SU-DHL-6 (cell line): ENCODE measurements around the gene DCLK3.

Experiments used
- H2AFZ ChIP-seq: fragments of 200-600 bp; sonication (generic); 2 replicates; pipeline ENCODE4 v1.6.1; 2014; ENCODE audit warnings: low read depth, mild to moderate bottlenecking, moderate library complexity, mixed read lengths, antibody characterized with exemption, low read length; ENCODE audit not compliant: severe bottlenecking
- H3F3A ChIP-seq: fragments of 200-600 bp; shearing (Covaris generic); 2 replicates; pipeline ENCODE4 v1.6.0; 2016; ENCODE audit warnings: antibody characterized with exemption, mild to moderate bottlenecking; ENCODE audit not compliant: insufficient read depth
- H3K27ac ChIP-seq: fragments of 200-600 bp; sonication (generic); 2 replicates; pipeline ENCODE4 v1.5.1; 2016; ENCODE audit warnings: low read depth, mild to moderate bottlenecking, low read length, moderate library complexity, mixed read lengths
- H3K27me3 ChIP-seq: fragments of 200-600 bp; sonication (generic), shearing (Covaris generic); 2 replicates; pipeline ENCODE4 v1.6.0; 2014; ENCODE audit warnings: mild to moderate bottlenecking, low read length
- H3K36me3 ChIP-seq: fragments of 200-600 bp; sonication (generic); 2 replicates; pipeline ENCODE4 v1.6.1; 2014; ENCODE audit warnings: mild to moderate bottlenecking, low read length, mixed read lengths
- H3K4me2 ChIP-seq: fragments of 300-600, 200-600 bp; shearing (Covaris generic), sonication (generic); 2 replicates; pipeline ENCODE4 v1.6.0; 2014; ENCODE audit warnings: low read length, low read depth, mild to moderate bottlenecking; ENCODE audit not compliant: poor library complexity, severe bottlenecking
- H3K4me3 ChIP-seq: fragments of 200-600 bp; sonication (generic); 2 replicates; pipeline ENCODE4 v1.5.1; 2014; ENCODE audit warnings: antibody characterized with exemption, low read length, mild to moderate bottlenecking, mixed read lengths; ENCODE audit not compliant: insufficient read depth, poor library complexity, severe bottlenecking
- H3K79me2 ChIP-seq: fragments of 200-600 bp; sonication (generic); 2 replicates; pipeline ENCODE4 v1.6.1; 2014; ENCODE audit warnings: mild to moderate bottlenecking, low read length, moderate library complexity; ENCODE audit not compliant: insufficient read depth
- H3K9ac ChIP-seq: fragments of 200-600 bp; sonication (generic); 2 replicates; pipeline ENCODE4 v1.7.0; 2014; ENCODE audit warnings: mild to moderate bottlenecking, low read length
- H3K9me2 ChIP-seq: fragments of 200-600 bp; sonication (generic); replicated peaks from 2 replicates; pipeline ENCODE4 v1.6.1; 2014; ENCODE audit warnings: low read length; ENCODE audit not compliant: insufficient read depth
- H3K9me3 ChIP-seq: fragments of 200-600 bp; sonication (generic); 2 replicates; pipeline ENCODE4 v1.6.1; 2014; ENCODE audit warnings: low read length, mixed read lengths; ENCODE audit not compliant: insufficient read depth
- H4K20me1 ChIP-seq: fragments of 200-600 bp; sonication (generic); 2 replicates; pipeline ENCODE4 v1.6.1; 2014; ENCODE audit warnings: low read depth, mild to moderate bottlenecking, antibody characterized with exemption, low read length, moderate library complexity, mixed read lengths
- EZH2phosphoT487 ChIP-seq: fragments of 200-600 bp; sonication (generic), shearing (Covaris generic); conservative IDR thresholded peaks from 2 replicates; pipeline ENCODE4 v1.6.1; 2018; ENCODE audit warnings: mild to moderate bottlenecking, antibody characterized with exemption, low read length, moderate library complexity, mixed read lengths
- TF ChIP-seq, protein P1 (sequence below): fragments of 200-600 bp; sonication (generic); IDR thresholded peaks from one replicate; pipeline ENCODE4 v1.5.1; 2017; ENCODE audit warnings: antibody characterized with exemption, mild to moderate bottlenecking, low read length, moderate library complexity; ENCODE audit not compliant: insufficient read depth, poor library complexity, severe bottlenecking

Gene DCLK3

DNA sequence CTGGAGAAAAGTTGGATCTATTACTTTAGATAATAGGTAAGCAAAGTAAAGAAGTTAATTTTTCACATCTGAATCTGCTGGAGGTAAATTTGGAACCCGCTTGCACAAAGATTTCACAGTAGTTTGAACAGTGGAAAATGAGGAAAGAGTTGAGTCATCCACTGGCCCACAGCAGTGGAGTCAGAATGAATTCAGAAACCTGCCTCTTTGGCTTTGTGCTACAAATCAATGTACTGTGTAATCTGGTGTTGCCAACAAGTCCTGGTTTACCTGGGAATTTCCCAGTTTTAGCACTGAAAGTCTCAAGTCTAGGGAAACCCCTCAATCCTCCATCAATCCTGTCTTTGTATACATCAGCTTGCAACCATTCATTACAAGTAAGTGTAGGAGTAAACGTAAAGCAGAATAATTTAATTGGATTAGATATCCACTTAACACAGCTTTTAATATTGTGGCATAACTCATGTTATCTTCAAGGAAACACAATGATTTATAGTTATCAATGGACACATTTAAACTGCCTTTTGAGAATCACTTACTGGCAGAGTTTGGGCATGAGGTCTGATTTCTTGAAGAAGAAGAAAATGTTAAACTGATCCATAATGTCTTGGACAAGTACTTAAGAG is 100.6 kb downstream of the DCLK3 start:
- no peak overlapping the region for H2AFZ ChIP-seq
- H3K79me2 ChIP-seq = no peaks in the 10 kb centered on the region
- H3K27ac ChIP-seq = no peak overlapping the region
- H3K9me2 ChIP-seq = no peaks in the 10 kb centered on the region
- H3F3A ChIP-seq = no peaks in the 10 kb centered on the region
- TF ChIP-seq, protein P1, sequence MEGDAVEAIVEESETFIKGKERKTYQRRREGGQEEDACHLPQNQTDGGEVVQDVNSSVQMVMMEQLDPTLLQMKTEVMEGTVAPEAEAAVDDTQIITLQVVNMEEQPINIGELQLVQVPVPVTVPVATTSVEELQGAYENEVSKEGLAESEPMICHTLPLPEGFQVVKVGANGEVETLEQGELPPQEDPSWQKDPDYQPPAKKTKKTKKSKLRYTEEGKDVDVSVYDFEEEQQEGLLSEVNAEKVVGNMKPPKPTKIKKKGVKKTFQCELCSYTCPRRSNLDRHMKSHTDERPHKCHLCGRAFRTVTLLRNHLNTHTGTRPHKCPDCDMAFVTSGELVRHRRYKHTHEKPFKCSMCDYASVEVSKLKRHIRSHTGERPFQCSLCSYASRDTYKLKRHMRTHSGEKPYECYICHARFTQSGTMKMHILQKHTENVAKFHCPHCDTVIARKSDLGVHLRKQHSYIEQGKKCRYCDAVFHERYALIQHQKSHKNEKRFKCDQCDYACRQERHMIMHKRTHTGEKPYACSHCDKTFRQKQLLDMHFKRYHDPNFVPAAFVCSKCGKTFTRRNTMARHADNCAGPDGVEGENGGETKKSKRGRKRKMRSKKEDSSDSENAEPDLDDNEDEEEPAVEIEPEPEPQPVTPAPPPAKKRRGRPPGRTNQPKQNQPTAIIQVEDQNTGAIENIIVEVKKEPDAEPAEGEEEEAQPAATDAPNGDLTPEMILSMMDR = no peak
- TF ChIP-seq EZH2phosphoT487 = no peak
- H4K20me1 ChIP-seq = no peaks in the 10 kb centered on the region
- H3K27me3 ChIP-seq = no peaks in the 10 kb centered on the region
- no peaks in the 10 kb centered on the region for H3K36me3 ChIP-seq
- no peak overlapping the region for H3K4me3 ChIP-seq
- no peak overlapping the region for H3K4me2 ChIP-seq
- H3K9me3 ChIP-seq = no peaks in the 10 kb centered on the region
- H3K9ac ChIP-seq = no peak overlapping the region

DNA sequence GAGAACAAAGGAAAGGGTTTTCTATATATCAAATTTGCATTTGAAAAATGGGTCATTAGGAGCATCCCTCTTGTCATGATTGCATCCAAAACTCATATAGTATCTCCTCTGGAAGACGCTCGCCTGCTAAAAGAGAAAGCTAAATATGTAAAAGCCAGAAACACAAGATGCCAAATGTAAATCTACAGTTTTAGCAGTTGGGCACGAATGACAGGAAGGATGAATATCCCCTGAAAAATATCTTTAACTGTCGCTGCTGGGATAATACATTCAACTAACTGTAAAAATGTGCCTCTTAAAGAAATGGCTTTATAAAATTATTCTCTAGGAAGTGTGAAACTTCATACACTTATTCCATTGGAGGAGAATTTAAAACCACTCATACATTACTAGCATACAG is 101.7 kb downstream of the DCLK3 start:
- no peaks in the 10 kb centered on the region for H3K9me3 ChIP-seq
- no peaks in the 10 kb centered on the region for H3F3A ChIP-seq
- H3K27me3 ChIP-seq = no peaks in the 10 kb centered on the region
- no peaks in the 10 kb centered on the region for H4K20me1 ChIP-seq
- H3K27ac ChIP-seq = no peak overlapping the region
- H3K4me3 ChIP-seq = no peak overlapping the region
- no peak overlapping the region for H3K9ac ChIP-seq
- no peaks in the 10 kb centered on the region for H3K9me2 ChIP-seq
- H3K4me2 ChIP-seq = no peak overlapping the region
- H3K79me2 ChIP-seq = no peaks in the 10 kb centered on the region
- no peaks in the 10 kb centered on the region for H3K36me3 ChIP-seq
- TF ChIP-seq EZH2phosphoT487 = no peak
- TF ChIP-seq, protein P1 = no peak
- H2AFZ ChIP-seq = no peak overlapping the region
